GM21576 (cell line): ENCODE data around the gene PEBP1.

Experiments
- ATAC-seq: cut with Tn5 transposase; IDR thresholded peaks from one replicate; pipeline ENCODE4 v1.9.1; 2021; ENCODE audit warnings: mild to moderate bottlenecking, moderate library complexity; ENCODE audit not compliant: unreplicated experiment

PEBP1 gene

DNA sequence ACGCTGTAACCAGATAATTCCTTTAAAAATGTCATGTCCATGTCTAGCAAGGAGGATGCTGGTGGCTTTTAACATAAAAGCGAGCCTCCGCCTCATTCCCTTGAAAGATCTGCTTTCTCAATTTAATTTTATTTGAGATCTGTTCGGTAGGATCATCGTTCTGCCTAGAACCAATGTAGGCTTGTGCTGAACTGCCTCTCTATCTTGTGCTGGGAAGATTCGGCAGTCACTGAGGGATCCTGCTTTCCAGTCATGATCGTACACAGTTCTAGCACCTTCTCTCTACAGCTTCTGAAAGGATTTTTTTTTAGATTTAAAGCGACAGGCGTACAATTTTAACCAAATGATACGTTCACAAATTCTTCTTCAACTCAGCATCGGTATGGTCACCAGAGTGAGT is 54.3 kb downstream of the PEBP1 start:
- no peak for ATAC-seq

DNA sequence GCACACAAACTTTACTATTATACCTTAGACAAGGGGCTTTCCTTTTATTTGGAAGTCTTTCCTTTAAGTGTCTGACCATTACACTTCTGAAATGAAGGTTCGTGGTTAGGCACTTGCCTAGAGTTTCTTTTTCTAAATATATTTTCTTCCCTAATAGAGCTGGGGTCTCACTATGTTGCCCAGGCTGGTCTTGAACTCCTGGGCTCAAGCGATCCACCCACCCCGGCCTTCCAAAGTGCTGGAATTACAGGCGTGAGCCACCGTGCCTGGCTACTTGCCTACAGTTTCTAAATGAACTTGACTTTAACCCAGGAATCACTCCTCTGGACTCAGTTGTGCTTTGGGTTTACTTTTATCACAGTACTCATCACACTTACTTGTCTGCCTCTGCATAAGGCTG is 57.6 kb downstream of the PEBP1 start:
- no peak for ATAC-seq

- no peak for ATAC-seq
Measured at GRCh38 chr12:118193958-118194357, 58.0 kb downstream of the PEBP1 start.
